Raji (cell line): Measurements from ENCODE around the gene CHPT1.

Source experiments
- POLR2A ChIP-seq: IDR thresholded peaks from 2 replicates; pipeline ENCODE4 v1.6.1; 2011; ENCODE audit warnings: low read depth, low read length, control low read depth; ENCODE audit not compliant: insufficient read depth

The CHPT1 gene

DNA sequence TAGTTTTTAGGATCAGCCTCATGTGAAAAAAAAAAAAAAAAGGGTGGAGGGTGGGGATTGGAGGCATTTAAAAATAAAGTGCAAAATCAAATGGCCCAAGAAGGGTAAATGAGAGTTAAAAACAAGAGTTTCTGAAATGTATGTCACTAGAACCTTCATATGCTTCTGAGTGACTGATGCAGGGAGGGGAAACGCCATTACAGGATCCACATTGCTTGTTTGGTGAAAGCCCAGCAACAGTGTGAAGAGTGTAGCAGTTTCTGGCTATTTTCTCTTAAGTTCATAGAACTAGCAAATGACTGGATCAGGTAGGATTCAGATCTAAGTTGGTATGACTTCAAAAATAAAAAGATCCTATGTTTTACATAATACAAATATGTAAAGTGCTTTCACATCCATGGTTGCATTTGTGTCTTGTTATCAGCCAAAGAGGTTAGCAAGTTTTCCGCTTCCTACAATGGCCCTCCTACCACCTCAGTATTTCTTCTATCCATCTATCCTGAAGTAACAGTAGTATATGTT, 2.9 kb downstream of the CHPT1 start:
- TF ChIP-seq POLR2A, result no peak

DNA sequence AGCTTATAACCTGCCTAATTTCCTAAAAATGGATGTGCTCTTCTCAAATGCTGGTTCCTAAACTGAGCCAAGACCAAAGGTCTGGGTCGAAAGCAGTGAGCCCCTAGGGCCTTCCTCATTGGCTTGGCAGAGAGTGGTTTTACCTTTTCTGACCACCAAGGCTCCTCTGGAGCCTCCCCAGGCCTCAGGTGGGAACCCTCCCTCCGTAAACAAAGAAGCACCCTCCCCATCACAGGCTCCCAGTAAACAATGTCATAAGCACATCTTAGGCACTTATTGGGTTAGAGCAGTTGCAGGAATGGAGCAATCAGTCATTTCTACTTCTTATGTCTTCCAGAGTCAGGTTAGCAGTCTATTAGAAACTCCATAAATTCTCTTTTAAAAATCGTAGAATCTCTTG, 6.0 kb downstream of the CHPT1 start:
- TF ChIP-seq POLR2A, result no peak

DNA sequence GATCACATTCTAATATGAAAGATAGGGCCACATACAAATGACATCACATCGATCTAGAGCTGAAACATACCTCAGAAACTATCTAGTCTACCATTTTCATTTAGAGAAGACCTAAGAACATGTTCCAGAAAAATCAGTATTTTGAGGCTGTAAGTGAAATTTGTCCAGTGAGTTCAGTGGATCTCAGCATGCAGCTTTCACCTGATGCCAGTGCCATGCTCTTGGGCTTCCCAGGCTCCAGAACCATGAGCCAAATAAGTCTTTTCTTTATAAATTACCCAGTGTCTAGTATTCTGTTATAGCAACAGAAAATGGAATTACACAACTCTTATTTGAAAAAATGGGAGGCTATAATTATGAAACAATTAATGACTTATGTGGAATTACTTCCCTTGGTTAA, 9.0 kb downstream of the CHPT1 start:
- TF ChIP-seq POLR2A, result no peak

DNA sequence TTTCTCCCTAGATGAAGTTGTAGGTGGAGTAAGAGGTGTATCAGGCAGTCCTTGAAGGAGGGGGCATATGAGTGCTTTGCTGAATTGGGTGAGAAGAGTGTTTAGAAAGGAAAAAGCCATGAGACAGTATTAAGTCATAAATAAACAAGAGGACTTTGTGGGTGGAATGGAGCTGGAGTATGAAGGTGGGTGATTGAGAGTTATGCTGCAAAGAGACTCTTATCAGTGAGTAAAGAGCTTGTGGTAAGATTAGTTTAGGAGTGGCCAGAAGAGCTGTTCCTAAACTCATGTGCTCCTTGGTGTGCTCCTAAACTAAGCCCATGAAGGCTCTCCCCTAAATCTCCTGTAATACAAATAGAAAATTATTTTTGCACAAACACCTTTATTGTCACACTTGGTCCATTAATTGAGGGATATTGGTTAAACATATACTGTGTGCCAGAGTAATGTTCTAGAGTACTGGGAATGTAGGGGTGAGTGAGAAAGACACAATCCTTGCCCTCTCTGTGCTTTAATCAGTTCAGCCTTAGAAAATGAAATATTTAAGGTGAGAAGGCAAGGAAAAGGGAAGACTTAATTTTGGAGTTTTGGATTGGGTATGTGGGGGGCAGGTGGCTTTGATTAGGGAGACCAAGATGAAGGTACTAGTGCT, 9.8 kb downstream of the CHPT1 start:
- no peak for TF ChIP-seq POLR2A

DNA sequence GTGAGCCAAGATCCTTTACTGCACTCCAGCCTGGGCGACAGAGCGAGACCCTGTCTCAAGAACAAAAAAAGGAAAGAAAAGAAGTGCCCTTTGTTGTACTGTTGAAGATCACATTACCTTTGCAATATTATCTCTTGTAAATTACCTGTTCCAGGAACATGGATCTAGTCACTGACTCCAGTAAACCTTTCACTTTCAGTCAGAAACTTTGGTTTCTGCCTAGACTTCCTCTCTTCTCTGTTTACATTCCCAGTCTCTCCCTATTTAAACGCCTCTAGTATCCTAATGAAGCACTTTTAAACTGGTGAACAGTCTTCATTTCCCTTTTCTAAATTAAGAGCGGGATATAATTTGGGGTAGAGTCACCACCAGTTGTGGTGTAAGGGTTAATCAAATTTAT, 12.8 kb downstream of the CHPT1 start:
- no peak for TF ChIP-seq POLR2A

DNA sequence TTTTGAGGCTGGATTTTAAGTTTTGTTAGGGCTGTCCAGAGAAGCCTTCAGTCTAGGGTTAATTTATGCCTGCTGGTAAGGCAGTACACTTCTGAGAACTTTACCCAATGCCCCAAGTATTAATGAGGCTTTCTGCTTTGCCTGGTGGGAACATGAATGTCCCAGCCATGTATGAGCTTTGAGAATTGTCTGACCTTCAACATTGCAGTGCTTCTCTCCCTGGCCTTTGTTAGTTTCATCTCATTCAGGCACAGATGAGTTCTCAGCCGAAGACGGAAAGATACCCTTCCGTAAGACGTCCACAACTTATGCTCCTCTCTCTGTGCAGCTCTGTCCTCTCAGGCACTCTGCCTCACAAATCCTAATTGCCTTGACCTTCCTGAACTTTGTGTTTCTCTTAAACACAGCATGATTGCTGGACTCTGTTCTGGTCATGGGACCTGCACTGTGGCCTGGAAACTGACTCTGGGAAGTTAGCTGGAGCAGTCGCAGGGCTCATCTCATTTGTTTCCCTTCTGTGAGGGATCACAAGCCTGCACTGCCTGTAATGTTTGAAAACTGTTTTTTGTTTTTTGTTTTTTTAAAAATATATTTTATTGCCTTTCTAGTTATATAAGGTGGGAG, 15.7 kb downstream of the CHPT1 start:
- no peak for TF ChIP-seq POLR2A

DNA sequence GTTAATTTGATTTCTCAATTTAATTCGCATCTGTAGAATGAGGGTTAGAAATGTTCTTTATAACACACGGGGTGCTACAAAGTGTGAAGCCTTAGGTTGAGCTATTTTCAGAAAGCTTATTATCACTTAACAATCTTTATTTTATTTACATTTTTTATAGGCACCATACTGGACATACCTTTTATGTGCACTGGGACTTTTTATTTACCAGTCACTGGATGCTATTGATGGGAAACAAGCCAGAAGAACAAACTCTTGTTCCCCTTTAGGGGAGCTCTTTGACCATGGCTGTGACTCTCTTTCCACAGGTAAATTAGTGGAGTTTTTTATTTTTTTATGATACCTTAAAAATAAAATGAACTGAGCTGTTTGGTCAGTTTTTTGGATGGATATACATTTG, 16.5 kb downstream of the CHPT1 start:
- no peak for TF ChIP-seq POLR2A

DNA sequence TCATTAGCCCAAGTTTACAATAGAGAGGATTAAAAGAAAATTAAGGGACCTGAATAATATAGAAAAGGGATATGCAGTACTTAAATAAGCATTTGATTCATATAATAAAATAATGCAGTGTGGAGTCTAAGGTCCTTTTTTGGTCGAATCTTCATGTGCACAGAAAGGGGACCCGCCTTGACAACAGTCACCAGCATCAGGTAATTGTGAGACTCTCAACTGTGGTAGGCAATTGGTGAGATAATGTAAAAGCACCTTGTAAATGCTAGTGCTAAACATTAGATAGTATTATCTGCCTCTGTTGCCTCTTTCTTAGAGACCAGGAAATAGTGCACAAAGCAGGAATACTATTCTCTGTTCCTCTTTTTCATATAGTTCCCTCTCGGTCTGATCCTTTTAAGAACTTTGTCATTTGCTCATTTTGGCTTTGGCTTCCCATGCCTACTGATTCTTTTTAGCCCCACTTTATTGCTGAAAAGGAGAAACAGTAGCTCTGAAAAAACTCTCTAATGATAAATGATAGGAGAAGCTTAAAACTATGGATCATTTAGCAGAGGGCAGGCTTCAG, 17.5 kb downstream of the CHPT1 start:
- TF ChIP-seq POLR2A, result no peak

DNA sequence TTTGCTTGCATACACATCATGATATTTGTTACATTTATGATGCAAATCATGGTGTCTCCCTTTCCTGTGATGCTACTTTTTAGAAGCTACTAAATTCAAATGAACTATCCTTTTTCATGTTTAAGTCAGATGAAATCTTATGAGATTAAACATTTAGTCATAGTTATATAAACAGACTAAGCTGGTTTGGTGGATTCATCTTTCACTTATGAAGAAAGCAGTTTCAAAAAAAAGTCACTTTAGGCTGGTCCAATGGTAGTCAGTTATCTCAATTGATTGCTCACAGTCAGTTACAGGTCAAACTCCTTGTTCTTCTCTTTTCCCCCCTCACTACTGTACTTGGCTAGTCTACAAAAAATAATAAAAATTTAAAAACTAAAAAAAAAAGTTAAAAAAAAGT, 22.1 kb downstream of the CHPT1 start:
- no peak for TF ChIP-seq POLR2A

DNA sequence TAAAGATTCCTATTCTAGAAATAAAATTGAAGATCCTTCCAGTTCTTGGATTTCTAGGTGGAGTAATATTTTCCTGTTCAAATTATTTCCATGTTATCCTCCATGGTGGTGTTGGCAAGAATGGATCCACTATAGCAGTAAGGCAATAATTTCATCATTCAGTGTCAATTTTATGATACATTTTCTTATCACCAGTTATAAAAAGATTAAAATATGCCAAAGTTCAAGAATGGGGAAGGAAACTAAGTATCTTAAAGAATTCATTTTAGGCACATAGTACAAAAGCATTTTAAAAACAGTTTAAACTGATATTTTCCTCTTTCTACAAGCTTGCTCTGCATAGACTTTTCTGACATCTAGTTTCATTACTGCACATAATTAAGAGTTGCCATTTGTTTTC, 22.7 kb downstream of the CHPT1 start:
- TF ChIP-seq POLR2A, result no peak

DNA sequence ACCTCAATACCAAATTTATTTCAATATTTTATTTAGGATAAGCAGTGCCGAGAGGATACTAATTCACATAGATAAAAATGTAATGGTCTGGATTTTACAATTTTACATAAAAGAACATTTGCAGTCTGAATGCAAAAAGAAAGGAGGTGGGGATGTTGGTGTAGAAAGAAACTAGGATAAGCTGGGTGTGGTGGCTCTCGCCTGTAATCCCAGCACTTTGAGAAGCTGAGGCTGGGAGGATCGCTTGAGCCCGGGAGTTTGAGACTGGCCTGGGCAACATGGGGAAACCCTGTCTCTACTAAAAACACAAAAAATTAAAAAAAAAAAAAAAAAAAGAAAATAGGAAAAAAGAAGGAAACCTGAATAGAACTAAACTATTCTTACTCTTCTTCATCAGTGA, 25.0 kb downstream of the CHPT1 start:
- TF ChIP-seq POLR2A, result no peak

DNA sequence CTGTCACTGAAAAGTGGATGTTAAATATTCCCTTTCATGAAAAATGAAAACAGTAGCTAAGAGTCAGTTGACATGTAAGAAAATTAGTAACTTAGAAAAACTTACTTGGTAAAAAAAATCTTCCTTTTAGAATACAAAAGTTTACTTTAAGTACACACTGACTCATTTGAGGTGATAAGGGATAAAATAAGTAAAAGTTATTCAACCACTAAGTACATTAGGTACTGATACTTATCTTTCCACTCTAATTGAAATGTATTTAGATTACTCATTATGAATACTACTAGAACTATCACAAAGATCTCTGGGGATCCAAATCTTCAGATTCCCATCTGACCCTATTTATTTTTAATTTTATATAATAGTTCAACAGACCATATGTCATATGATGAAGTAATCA, 29.7 kb downstream of the CHPT1 start:
- TF ChIP-seq POLR2A, result no peak

DNA sequence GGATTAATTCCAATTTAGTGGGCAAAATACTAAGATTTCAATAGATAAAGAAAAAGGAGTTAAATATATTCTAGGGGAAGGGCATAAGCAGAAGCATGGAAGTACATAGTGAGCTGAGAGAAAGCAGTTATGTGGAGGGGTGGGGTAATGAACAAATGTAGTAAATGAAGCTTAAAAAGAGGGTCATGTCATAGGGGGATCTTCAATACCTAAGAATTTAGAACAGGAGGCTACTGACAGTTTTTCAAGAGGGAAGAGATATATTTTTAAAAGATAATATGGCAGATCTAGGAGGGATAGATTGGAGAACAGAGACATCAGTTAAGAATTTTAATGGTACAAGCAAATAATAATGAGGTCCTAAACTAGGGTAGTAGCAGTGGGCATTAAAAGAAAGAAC, 32.4 kb downstream of the CHPT1 start:
- no peak for TF ChIP-seq POLR2A

DNA sequence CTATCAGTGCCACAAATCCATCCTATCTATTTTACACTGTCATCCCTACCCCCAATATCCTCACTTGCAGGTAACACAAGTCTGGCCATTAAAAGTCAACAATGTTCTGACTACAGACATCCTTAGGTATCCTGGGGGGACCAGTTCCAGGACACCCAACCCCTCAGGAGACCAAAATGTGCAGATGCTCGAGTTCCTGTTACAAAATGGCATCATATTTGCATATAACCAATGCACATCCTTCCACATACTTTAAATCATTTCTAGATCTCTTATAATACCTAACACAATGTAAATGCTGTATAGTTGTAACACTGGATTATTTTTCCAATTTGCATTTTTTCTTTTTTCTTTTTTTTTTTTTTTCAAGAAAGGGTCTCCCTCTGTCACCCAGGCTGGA, 34.9 kb downstream of the CHPT1 start:
- TF ChIP-seq POLR2A, result no peak

DNA sequence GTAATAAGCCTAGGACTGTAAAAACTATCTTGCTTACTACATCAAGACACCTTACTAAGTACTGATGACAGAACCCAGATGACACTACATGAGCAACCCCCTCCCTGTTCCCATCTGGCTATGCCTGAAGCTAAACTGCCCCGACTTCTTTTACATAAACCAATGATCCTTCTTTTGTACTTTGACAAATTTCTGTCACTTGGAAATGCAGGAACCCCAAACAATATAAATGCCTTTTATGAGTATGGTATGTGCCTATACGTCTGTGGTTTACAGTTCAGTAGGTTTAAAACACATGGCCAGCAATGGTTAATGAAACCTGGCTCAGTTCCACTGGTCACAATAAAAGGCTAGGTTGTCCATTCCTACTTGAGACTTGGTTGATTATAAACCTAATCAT, 35.7 kb downstream of the CHPT1 start:
- no peak for TF ChIP-seq POLR2A

DNA sequence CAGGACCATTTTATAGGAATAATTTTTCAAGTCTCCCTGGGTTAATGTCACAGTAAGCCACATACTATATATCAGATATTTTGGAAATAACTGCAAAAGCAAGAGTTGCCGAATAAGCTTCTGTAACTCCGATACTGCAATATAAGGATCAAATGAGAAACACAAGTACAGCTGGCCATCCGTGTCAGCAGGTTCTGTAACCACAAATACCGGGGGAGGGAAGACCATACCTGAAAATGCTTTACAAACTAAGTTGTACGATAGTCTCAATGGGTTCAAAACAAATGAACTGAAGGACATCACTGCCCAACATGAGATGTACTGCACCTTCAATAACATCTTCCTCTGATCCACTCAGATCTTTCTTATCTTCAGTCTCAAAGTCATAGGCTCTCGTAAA, 40.0 kb downstream of the CHPT1 start:
- no peak for TF ChIP-seq POLR2A

DNA sequence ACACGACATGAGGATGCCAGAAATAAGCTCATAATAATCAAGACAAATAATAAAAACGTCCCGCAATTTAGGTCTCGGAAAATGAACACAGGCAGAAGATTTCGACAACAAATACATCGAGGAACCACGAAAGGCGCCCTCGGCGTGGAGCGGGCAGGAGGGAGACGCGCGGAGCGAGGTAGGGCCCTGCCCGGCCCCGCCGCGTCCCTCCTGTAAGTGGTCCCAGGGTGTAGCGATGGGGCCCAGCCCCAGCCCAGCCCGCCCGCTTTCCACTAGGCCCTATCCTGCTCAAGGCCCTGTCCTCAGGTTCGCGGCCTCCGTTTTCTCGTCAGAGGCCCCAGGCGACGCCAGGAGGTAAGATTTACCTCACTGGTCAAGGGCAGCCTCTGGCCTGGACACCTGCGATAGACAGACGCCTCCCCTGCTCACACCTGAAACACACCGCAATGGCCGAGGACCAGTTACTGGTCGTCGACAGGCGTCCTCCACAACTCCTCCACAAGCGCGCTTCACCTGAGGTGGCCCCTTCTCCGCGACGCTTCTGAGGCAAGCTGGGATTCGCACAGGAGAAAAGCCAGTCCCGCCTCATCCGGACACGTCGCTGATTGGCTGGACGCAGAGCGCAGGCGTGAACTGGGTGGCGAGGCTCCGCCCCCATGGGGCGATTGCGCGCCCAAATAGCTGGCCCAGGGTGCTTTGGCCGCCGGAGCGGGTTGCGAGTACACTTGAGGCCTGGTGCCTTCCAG, 41.7 kb downstream of the CHPT1 start, which contains the start of gene SYCP3:
Gene SYCP3, minus strand, starts transcription at position 543 of the 746 bp plus-strand sequence. CDS start 1,527 bp downstream, outside the sequence.
- TF ChIP-seq POLR2A, result no peak
